Spleen (tissue), 11 donors: ENCODE results near the gene ADRA2B. TPM values are rescaled to one million over a fixed set of nuclear protein-coding genes. Genes with fewer than 3 reads are reported as not detected.

Experiments used
- DNase-seq: peaks from one replicate; pipeline ENCODE4 v3.0.0-alpha.2; 2020
- H3K27ac ChIP-seq, 8 donors: fragments of 200-600 bp; sonication (generic) in 7 of 8; 1 replicate in 4 of 8; 2 replicates in 4 of 8; pipeline versions ENCODE4 v1.5.0 to v1.8.0; 2016 to 2021; ENCODE audit warnings: inconsistent platforms in 4 of 8, mild to moderate bottlenecking in 4 of 8, moderate library complexity in 1 of 8
- H3K27me3 ChIP-seq, 7 donors: fragments of 200-600 bp; sonication (generic) in 6 of 7; replicated peaks in 1 of 7; 1 replicate in 4 of 7; 2 replicates in 3 of 7; pipeline versions ENCODE4 v1.5.0 to v1.8.0; 2016 to 2021; ENCODE audit warnings: inconsistent platforms in 3 of 7, mild to moderate bottlenecking in 1 of 7
- H3K36me3 ChIP-seq, 6 donors: fragments of 200-600 bp; sonication (generic) in 5 of 6; 1 replicate in 4 of 6; 2 replicates in 2 of 6; pipeline versions ENCODE4 v1.5.0 to v1.8.0; 2016 to 2021; ENCODE audit warnings: inconsistent platforms in 2 of 6
- H3K4me1 ChIP-seq, 6 donors: fragments of 200-600 bp; sonication (generic) in 5 of 6; 1 replicate in 3 of 6; 2 replicates in 3 of 6; pipeline versions ENCODE4 v1.5.0 to v1.8.0; 2016 to 2021; ENCODE audit warnings: inconsistent platforms in 3 of 6
- H3K4me3 ChIP-seq, 8 donors: fragments of 200-600 bp; sonication (generic) in 7 of 8; 1 replicate in 4 of 8; 2 replicates in 4 of 8; pipeline versions ENCODE4 v1.5.0 to v1.8.0; 2016 to 2021; ENCODE audit warnings: inconsistent platforms in 4 of 8, mild to moderate bottlenecking in 4 of 8, moderate library complexity in 2 of 8
- H3K9me3 ChIP-seq, 8 donors: fragments of 200-600 bp; sonication (generic) in 7 of 8; 1 replicate in 4 of 8; 2 replicates in 4 of 8; pipeline versions ENCODE4 v1.5.0 to v1.8.0; 2016 to 2021; ENCODE audit warnings: inconsistent platforms in 4 of 8
- POLR2A ChIP-seq, 3 donors: fragments of 450-650 bp; IDR thresholded peaks; one replicate each; pipeline ENCODE4 v1.5.1; 2017; ENCODE audit warnings: antibody characterized with exemption in 3 of 3, mild to moderate bottlenecking in 1 of 3
- POLR2AphosphoS5 ChIP-seq, 3 donors: sonication (generic); formaldehyde crosslinking; IDR thresholded peaks; one replicate each; pipeline ENCODE4 v1.5.1; 2017; ENCODE audit warnings: antibody characterized with exemption in 3 of 3
- WGBS, 5 donors: extraction: QIAGEN DNeasy Blood & Tissue Kit in 3 of 5; methylation state at CpG; one replicate each; pipeline versions ENCODE4 v1.1.5 to v1.1.7; 2013 to 2018; 5-methylcytosine and 5-hydroxymethylcytosine counted together
- intact Hi-C: fragments of 100-400 bp; cut with DNase I; formaldehyde crosslinking; loops from one replicate; pipeline ENCODE4 v1.15.0; 2023; ENCODE audit warnings: low total_unique reads
- polyA plus RNA-seq, 3 donors: library from polyadenylated mRNA; stranded (reverse); fragments of 200-250 nt; gene quantifications; one replicate each; pipeline ENCODE4 v1.2.1, GENCODE V29; 2013
- total RNA-seq, 7 donors: library from RNA; depleted of rRNA in 3 of 7; stranded (reverse); fragments of >200 nt in 3 of 7; fragmentation: NEBNext Ultra II Directional in 4 of 7; extraction: Animal tissue kit (Norgen Biotek cat#: 25700) in 4 of 7; gene quantifications; one replicate each; pipeline versions ENCODE4 v1.1.0 to v1.2.1, GENCODE V29; 2016 to 2021
- TF ChIP-seq, protein P1 (sequence below), 11 experiments: fragments of 200-600 bp in 7 of 11; fragments of 450-650 bp in 4 of 11; sonication (generic) in 4 of 11; IDR thresholded peaks in 8 of 11; conservative IDR thresholded peaks in 3 of 11; 1 replicate in 7 of 11; 2 replicates in 4 of 11; pipeline versions ENCODE4 v1.4.0 to v1.8.0; 2016 to 2021; ENCODE audit warnings: antibody characterized with exemption in 11 of 11, inconsistent platforms in 4 of 11, mild to moderate bottlenecking in 1 of 11
- donor health status: healthy with polysubstance abuse.
- donor health status: DM: no; HTN: no; CAD: no; lungs with moderate emphysema.
- donor health status: DM: no; HTN: no; CAD: no.
- donor health status: Bipolar disorder and iron deficiency.
- donor health status: healthy.
- donor health status: DM: no; HTN: no; CAD: no.
- donor health status: DM: yes; HTN: yes; CAD: no.

ADRA2B gene
- total and polyA plus RNA-seq, 10 donors = 1.8 to 14.2 (median 5.2) TPM

DNA sequence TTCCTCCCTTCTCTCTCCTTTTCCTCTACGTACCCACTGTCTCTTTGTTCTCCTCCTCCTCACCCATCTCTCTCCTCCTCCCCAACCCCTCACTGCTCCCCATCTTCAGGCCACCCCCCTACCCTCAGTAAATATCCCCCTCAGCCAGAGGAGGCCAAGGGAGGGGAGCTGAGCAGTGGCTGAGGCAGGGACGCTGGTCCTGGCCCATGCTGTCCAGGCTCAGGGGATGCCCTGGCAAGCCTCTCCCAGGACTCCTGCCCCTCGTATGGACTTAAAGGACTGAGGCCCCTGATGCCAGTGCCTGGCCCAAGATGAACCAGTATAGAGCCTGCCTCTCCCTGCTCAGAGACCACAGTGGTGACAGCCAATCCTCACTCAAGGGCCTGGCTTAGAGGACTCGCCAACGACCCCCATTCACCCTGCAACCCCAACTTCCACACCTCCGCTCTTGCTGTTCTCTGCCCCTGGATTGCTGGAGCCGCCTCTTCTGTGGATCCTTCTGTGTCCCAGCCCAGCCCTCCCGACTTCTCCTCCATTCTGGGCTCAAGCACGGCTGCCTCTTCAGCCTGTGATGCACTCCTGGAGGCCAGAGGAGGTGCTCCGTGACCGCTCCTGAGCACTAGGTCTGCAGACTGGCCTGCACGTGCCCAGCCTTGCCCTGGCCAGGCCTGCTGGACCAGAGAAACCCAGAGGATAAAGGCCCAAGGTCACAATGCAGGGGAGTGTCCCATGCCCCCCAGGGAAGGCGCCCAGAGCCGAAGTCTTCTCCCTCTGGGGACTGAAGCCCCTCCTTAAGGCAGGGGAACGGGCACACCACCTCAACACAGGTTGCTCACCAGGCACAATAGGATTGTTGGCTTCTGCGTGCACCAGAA lies 38.4 kb upstream of the ADRA2B start:
- Histone ChIP-seq H3K36me3 (no peaks in the 10 kb centered on the region), H3K9me3 (no peaks in the 10 kb centered on the region), H3K4me3 (no peak overlapping the region), H3K27me3 (no peaks in the 10 kb centered on the region), H3K27ac (no peak overlapping the region), H3K4me1 (peaks cover 23 to 71% (median 47%) of the 10 kb centered on the region in 6 donors)
- peak; percentile 67 for DNase-seq
- WGBS, 5 donors = 85 to 90% (median 90%) methylated on average over 11 to 16 of the region's 16 CpGs
- intact Hi-C loops = no loop called here
- no peak for TF ChIP-seq POLR2AphosphoS5 (IDR thresholded peaks at IDR 0.05)
- TF ChIP-seq, protein P1, sequence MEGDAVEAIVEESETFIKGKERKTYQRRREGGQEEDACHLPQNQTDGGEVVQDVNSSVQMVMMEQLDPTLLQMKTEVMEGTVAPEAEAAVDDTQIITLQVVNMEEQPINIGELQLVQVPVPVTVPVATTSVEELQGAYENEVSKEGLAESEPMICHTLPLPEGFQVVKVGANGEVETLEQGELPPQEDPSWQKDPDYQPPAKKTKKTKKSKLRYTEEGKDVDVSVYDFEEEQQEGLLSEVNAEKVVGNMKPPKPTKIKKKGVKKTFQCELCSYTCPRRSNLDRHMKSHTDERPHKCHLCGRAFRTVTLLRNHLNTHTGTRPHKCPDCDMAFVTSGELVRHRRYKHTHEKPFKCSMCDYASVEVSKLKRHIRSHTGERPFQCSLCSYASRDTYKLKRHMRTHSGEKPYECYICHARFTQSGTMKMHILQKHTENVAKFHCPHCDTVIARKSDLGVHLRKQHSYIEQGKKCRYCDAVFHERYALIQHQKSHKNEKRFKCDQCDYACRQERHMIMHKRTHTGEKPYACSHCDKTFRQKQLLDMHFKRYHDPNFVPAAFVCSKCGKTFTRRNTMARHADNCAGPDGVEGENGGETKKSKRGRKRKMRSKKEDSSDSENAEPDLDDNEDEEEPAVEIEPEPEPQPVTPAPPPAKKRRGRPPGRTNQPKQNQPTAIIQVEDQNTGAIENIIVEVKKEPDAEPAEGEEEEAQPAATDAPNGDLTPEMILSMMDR (IDR thresholded peaks at IDR 0.05 in 8 of 11, conservative IDR thresholded peaks at IDR 0.05 in 3 of 11) = no peak
- TF ChIP-seq POLR2A (IDR thresholded peaks at IDR 0.05) = no peak

DNA sequence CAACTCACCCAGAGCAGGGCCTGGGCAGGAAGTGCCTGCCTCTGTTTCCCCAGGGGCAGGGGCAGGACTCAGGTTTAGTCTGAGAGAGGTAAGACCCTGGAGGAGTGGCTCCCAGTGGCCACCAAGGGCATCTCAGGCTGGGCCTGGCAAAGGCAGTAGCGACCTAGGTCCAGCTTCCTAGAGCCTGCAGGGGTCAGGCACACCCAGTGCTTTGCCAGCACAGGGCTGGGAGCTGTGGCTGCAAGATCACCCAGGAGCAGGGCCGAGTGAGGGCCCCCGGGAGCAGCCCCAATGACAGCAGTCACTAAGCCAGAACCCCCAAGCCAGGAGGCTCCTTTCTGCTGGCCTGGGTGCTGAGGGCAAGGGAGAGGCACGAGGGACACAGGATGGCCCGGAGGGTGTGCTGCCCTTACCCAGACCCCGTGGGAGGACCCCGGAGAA lies 37.6 kb upstream of the ADRA2B start:
- H3K4me3 ChIP-seq = no peak overlapping the region
- TF ChIP-seq POLR2A (IDR thresholded peaks at IDR 0.05) (no peak), POLR2AphosphoS5 (IDR thresholded peaks at IDR 0.05) (no peak)
- TF ChIP-seq, protein P1 (IDR thresholded peaks at IDR 0.05 in 8 of 11, conservative IDR thresholded peaks at IDR 0.05 in 3 of 11) = no peak
- no peaks in the 10 kb centered on the region for H3K36me3 ChIP-seq
- no peak overlapping the region for H3K27ac ChIP-seq
- intact Hi-C loops = no loop called here
- WGBS, 5 donors = 79 to 92% (median 82%) methylated on average over 6 to 7 of the region's 7 CpGs
- no peaks in the 10 kb centered on the region for H3K9me3 ChIP-seq
- peak; percentile 75 for DNase-seq
- peaks cover 20 to 67% (median 43%) of the 10 kb centered on the region in 6 donors for H3K4me1 ChIP-seq
- no peaks in the 10 kb centered on the region for H3K27me3 ChIP-seq

DNA sequence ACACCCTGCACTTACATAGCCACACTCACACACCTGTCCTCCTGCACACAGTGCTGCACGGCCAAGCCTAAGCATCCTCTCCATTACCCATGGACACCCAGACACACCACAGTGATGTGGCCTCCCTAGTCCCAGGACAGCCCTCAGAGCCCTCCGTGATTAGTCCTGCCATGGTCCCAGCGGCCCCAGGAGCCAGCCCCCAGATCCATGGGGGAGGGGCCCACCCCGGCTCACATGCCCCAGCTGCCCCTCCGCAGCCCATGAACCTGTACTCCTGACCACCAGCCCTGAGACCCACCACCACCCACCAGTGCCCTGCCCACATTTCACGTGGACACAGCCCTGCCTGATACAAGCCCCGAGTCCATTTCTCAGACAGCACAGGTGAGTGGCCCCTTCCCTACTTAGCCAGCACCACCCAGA lies 36.9 kb upstream of the ADRA2B start:
- 88 to 93% (median 92%) methylated on average over 7 of the region's 7 CpGs for WGBS, 5 donors
- intact Hi-C loops = no loop called here
- Histone ChIP-seq H3K27ac (no peak overlapping the region), H3K4me3 (no peak overlapping the region), H3K27me3 (no peaks in the 10 kb centered on the region), H3K36me3 (no peaks in the 10 kb centered on the region), H3K4me1 (peaks cover 14 to 67% (median 43%) of the 10 kb centered on the region in 6 donors), H3K9me3 (no peaks in the 10 kb centered on the region)
- DNase-seq = peak; percentile 74
- TF ChIP-seq POLR2A (IDR thresholded peaks at IDR 0.05) (no peak), POLR2AphosphoS5 (IDR thresholded peaks at IDR 0.05) (no peak)
- TF ChIP-seq, protein P1 (IDR thresholded peaks at IDR 0.05 in 8 of 11, conservative IDR thresholded peaks at IDR 0.05 in 3 of 11) = no peak
